ENCODE results near the gene TMED1.
A peak's percentile ranks its signal among the peaks of the same experiment; 100 is the strongest.
"Not testable (repeated sequence)": the region's sequence is repeated elsewhere in the genome, so short reads cannot be mapped to it uniquely, and the experiment has no call there.

Gene TMED1

DNA sequence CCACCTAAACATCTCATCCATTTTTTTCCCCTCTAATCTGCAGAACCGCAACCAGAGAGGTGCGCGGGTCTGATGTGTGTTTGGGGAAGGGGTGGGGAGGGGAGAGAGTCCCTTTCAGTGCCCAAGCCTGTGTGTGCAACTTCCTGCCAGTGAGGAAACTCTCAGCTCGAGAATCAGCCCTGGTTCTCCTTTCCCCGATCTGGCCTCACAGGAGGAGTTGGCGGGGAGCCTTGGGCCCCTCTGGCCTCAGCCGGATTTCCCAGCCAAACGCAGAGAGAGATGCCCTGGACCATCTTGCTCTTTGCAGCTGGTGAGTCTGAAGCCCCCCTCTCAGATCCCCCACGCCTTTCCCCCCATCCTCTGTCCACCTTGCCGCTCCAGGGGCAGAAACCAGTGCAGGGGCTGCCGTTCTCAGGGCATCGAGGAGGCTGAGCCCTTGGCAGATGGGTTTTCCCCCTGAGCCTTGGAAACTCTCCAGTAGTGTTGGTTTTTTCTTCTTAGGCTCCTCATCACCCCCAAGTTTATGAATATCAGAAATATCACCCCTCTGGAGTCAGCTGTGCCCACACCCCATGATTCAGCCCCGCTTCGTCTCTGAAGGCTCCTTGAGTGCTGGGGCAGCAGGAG lies 12.3 kb upstream of the TMED1 start, which contains the start of gene C19orf38:
TSS of gene C19orf38 (plus strand) at position 186 of the 627 bp plus-strand sequence. CDS start at position 280, 94 bp downstream.
- H3K27ac ChIP-seq: no peak within 1 kb of the TSS
- TF ChIP-seq, protein P1, sequence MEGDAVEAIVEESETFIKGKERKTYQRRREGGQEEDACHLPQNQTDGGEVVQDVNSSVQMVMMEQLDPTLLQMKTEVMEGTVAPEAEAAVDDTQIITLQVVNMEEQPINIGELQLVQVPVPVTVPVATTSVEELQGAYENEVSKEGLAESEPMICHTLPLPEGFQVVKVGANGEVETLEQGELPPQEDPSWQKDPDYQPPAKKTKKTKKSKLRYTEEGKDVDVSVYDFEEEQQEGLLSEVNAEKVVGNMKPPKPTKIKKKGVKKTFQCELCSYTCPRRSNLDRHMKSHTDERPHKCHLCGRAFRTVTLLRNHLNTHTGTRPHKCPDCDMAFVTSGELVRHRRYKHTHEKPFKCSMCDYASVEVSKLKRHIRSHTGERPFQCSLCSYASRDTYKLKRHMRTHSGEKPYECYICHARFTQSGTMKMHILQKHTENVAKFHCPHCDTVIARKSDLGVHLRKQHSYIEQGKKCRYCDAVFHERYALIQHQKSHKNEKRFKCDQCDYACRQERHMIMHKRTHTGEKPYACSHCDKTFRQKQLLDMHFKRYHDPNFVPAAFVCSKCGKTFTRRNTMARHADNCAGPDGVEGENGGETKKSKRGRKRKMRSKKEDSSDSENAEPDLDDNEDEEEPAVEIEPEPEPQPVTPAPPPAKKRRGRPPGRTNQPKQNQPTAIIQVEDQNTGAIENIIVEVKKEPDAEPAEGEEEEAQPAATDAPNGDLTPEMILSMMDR (IDR thresholded peaks at IDR 0.05): no peak
- no peak for TF ChIP-seq ZFX (IDR thresholded peaks at IDR 0.05; ENCODE audit: borderline replicate concordance)

DNA sequence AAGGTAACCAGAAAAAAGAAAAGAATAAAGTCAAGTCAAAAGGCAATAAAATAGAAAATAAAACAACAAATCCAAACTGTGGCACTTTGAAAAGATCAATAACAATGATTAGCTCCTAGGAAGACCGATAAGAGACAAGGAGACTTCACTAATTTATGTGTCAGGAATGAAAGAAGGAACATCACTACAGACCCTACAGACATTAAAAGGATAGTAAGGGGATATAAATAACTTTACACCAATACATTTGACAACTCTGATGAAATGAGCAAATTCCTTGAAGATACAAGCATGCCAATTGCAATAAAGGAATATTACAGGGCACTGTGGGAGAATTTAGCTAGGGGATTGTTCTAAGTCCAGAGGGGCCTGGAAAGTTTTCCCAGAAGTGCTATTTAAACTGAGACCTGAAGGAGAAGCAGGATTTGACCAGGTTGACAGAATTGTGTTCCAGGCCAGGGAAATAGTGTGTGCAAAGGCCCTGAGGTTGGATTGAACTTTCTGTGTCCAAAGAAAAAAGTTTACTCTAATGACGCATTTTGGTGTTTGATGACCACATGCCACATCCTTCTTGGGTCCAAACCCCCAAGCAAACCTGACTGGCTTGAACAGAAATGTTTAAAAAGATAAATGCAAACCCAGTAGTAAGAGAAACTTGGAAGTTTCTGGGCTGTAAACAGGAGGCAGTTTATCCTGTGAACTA lies 10.6 kb upstream of the TMED1 start:
- TF ChIP-seq, protein P1 (IDR thresholded peaks at IDR 0.05): no peak
- no peak for TF ChIP-seq ZFX (IDR thresholded peaks at IDR 0.05; ENCODE audit: borderline replicate concordance)
- no peak overlapping the region for H3K27ac ChIP-seq

DNA sequence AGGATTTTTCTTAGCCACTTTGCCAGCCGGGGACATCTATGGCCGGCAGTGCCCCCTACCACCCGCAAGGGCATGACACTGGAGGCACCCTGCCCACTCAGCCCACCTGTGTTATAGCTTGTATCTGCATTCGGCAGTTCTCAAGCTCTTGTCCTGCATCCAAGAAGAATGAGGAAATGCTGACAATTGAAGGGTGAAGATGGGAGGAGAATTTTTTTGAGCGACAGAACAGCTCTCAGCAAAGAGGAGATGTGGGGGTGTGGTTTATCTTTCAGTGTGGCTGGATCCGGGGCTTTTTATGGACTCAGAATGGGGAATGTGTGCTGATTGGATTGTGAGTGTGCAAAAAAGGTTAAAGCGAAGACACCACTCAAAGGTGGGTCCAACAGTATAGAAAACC lies 6.8 kb upstream of the TMED1 start:
- TF ChIP-seq, protein P1 (IDR thresholded peaks at IDR 0.05): no peak
- TF ChIP-seq ZFX (IDR thresholded peaks at IDR 0.05; ENCODE audit: borderline replicate concordance): no peak
- no peak overlapping the region for H3K27ac ChIP-seq

DNA sequence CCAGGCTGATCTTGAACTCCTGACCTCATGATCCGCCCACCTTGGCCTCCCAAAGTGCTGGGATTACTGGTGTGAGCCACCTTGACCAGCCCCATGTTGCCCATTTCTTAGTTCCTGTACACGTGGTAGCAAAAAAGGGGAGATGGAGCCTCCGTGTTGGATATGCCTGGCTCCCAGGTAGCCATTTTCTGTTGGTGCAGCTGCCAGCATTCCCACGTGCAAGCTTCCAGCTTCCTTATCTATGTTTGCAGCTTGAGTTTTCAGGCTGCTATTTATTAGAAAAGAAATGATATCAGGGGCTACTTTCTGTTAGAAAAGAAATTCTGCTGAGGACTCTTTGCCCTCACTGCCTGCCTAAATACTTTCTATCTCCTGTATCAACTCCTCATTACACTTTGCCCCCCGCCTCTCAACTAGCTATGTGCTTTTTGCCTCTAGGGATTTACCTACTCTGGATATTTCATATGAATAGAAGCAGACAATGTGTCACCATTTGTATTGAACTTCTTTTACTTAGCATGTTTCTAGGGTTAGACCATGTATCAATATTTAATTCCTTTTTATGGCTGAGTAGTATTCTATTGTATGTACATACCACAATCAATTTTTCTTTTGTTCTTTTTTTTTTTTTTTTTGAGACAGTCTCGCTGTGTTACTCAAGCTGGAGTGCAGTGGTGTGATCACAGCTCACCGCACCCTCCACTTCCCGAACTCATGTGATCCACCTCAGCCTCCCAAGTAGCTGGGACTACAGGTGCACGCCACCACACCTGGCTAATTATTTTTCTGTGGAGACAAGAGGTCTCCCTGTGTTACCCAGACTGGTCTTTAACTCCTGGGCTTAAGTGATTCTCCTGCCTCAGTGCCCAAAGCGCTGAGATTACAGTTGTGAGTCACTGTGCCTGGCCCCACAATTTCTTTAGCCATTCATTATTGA lies 3.4 kb upstream of the TMED1 start:
- H3K27ac ChIP-seq: no peak overlapping the region
- TF ChIP-seq ZFX (IDR thresholded peaks at IDR 0.05; ENCODE audit: borderline replicate concordance): no peak
- TF ChIP-seq, protein P1 (IDR thresholded peaks at IDR 0.05): no peak

DNA sequence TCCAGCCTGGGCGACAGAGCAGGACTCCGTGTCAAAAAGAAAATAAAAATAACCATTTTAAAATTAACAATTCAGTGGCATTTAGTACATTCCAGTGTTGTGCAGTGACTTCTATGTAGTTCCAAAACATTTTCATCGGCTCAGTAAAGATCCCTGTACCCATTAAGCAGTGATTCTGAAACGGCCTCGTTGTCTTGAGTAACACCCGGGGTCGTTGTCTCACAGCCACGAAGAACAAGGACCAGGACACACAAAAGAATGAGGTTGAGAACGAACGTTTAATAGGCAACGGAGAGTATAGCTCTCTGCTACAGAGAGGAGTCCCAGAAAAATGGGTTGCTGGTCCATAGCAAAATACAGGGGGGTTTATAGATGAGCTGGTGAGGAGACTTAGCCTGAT lies 2.4 kb upstream of the TMED1 start:
- no peak for TF ChIP-seq ZFX (IDR thresholded peaks at IDR 0.05; ENCODE audit: borderline replicate concordance)
- no peak overlapping the region for H3K27ac ChIP-seq

DNA sequence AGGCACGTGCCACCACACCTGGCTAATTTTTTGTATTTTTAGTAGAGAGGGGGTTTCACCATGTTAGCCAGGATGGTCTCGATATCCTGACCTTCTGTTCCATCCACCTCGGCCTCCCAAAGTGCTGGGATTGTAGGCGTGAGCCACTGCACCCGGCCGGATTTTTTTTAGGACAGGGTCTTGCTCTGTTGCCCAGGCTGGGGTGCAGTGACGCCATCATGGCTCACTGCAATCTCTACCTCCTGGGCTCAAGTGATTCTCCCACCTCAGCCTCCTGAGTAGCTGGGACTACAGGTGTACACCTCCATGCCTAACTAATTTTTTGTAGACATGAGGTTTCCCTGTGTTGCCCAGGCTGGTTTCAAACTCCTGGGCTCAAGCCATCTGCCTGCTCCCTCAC lies 1.6 kb upstream of the TMED1 start:
- H3K27ac ChIP-seq: not testable (repeated sequence)

DNA sequence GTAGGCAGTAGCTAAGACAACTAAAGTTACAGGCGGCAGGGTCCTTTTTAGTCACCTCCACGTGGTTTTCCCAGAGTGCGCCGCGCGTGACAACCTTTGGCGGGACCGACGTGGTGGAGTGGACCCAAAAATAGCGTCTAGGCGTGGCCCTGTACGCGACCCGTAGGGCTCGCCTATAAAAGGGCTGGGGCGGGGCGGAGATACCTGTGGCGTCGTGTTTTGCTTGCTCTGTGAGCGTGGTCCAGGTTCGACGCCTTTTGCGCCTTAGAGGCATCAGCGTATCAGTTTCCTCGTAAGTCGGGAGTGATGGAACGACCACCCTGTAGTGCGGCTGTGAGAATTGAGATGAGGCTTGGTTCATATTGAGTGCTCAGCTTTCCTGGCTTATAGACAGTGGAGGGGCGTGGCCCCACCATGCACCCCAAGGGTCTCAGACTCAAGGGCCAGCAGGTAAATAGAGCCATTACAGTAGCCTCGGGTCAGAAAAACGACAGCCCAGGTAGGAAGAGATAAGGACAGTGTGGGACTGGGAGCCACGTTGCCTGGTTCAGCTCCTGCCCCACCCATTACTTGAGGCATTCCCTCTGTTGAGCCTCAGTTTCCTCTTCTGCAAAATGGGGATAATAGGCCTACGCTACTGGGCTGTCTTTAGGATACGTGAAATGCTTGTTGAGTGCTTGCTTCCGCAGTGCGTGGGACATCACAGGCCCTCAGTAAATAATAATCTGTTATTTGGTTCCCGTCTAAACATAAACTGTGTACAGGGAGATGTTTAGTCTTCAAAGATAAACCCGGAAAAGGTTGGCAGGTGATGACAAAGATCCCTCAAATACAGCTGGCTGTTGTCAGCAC lies 693 bp upstream of the TMED1 start:
- H3K27ac ChIP-seq: peak overlapping the region; percentile 99
- no peak for TF ChIP-seq ZFX (IDR thresholded peaks at IDR 0.05; ENCODE audit: borderline replicate concordance)
- TF ChIP-seq, protein P1 (IDR thresholded peaks at IDR 0.05): no peak
